Immature natural killer cell (primary cell): ENCODE measurements around the gene CD47. TPM values are rescaled to one million over a fixed set of nuclear protein-coding genes. Genes with fewer than 3 reads are reported as not detected.

Experiments used
- polyA plus RNA-seq, 3 donors: library from polyadenylated mRNA; unstranded; fragments of 300-500 nt; fragmentation: Illumina TruSeq; gene quantifications; one replicate each; pipeline ENCODE4 v1.2.3, GENCODE V29; 2021

The CD47 gene
- polyA plus RNA-seq, 3 donors from 2014 or later: 291 to 313 (median 291) TPM

Other genes with a start within 250 kb of the CD47 start
- 10 to 100 TPM; 10.8 to 28.9 (median 22.6) TPM for gene IFT57, start 131.4 kb upstream of the CD47 start, polyA plus RNA-seq
- gene HHLA2, start 205.5 kb upstream of the CD47 start, polyA plus RNA-seq: not detected